KMS-11 (cell line): ENCODE data around the gene MRPL38.

Experiments
- H2AFZ ChIP-seq: fragments of 200-600 bp; sonication (generic); 2 replicates; pipeline ENCODE4 v1.6.1; 2016; ENCODE audit warnings: antibody characterized with exemption, mixed run types, low read depth
- H3K27ac ChIP-seq: fragments of 200-600 bp; sonication (generic); 2 replicates; pipeline ENCODE4 v1.6.1; 2016; ENCODE audit warnings: mild to moderate bottlenecking, mixed run types
- H3K27me3 ChIP-seq: fragments of 200-600 bp; sonication (generic); 2 replicates; pipeline ENCODE4 v1.6.1; 2017; ENCODE audit warnings: mild to moderate bottlenecking, low read depth, mixed run types, moderate library complexity; ENCODE audit not compliant: insufficient read depth
- H3K36me3 ChIP-seq: fragments of 200-600 bp; sonication (generic); 2 replicates; pipeline ENCODE4 v1.6.1; 2017; ENCODE audit warnings: mild to moderate bottlenecking, mixed run types; ENCODE audit not compliant: insufficient read depth
- H3K4me1 ChIP-seq: fragments of 200-600 bp; sonication (generic); 2 replicates; pipeline ENCODE4 v1.6.1; 2016; ENCODE audit warnings: mild to moderate bottlenecking, low read depth, mixed run types; ENCODE audit not compliant: poor library complexity, severe bottlenecking
- H3K4me2 ChIP-seq: fragments of 200-600 bp; sonication (generic); 2 replicates; pipeline ENCODE4 v1.7.0; 2016; ENCODE audit warnings: mild to moderate bottlenecking, mixed run types
- H3K4me3 ChIP-seq: fragments of 200-600 bp; sonication (generic); IDR thresholded peaks from 2 replicates; pipeline ENCODE4 v1.6.1; 2017; ENCODE audit warnings: low read depth, low read length, mixed read lengths; ENCODE audit not compliant: insufficient read depth
- H3K79me2 ChIP-seq: fragments of 200-600 bp; sonication (generic); 2 replicates; pipeline ENCODE4 v1.6.1; 2016; ENCODE audit warnings: low read depth, mixed run types; ENCODE audit not compliant: insufficient read depth
- H3K9ac ChIP-seq: fragments of 200-600 bp; sonication (generic); 2 replicates; pipeline ENCODE4 v1.6.1; 2016; ENCODE audit warnings: mild to moderate bottlenecking, mixed run types
- H4K20me1 ChIP-seq: fragments of 200-600 bp; sonication (generic); 2 replicates; pipeline ENCODE4 v1.6.1; 2016; ENCODE audit warnings: mild to moderate bottlenecking, mixed run types; ENCODE audit not compliant: insufficient read depth
- TF ChIP-seq, protein P1 (sequence below): fragments of 200-600 bp; sonication (generic); conservative IDR thresholded peaks from 2 replicates; pipeline ENCODE4 v1.6.1; 2017; ENCODE audit warnings: low read depth, mild to moderate bottlenecking, antibody characterized with exemption, low read length, moderate library complexity, mixed read lengths

Gene MRPL38

DNA sequence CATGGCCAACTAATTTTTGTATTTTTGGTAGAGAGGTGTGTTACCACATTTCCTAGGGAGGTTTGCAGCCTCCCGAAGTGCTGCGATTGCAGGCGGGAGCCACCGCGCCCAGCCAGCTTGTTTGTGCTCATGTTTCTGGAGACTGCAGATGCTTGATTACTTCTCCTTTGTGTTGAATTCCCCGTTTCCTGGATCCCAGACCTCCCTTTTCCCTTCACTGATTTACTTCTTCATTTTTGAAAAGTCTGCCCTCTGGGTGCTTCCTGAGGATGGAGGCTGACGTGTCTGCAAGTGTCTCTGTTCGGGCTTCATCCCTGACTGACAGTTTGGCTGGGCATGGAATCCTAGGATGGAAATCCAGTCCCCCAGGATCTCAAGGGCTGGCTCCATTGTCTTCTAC lies 19.3 kb downstream of the MRPL38 start:
- H3K4me3 ChIP-seq = no peak overlapping the region

DNA sequence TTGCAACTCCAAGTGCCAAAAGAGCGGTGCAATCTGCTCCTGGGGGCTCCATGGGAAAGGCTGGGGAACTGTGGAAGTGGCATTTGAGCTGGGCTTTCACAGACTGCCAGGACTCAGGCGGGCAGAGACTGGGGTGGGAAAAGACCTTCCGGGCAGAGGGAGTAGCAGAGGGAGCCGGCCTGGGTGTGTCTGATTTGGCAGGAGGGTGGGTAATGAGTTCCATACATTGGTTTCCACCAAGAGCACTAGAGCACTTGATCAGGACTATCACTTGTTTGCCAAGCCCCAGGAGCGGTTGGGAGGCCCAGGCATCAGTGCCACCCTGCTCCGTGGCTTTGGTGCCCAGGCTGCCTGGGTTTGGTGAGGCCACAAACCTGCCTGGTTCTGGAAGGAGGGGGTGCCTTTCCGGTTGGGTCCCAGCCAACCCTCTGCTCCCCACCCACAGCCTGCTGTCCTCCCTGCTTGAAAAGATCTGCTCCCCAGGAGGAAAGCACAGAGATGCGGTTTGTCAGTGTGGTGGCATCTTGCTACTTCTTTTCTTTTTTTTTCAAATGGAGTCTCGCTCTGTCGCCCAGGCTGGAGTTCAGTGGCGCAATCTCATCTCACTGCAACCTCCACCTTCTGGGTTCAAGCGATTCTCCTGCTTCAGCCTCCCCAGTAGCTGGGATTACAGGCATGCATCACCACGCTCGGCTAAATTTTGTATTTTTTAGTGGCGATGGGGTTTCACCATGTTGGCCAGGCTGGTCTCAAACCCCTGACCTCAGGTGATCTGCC lies 22.8 kb downstream of the MRPL38 start:
- Histone ChIP-seq H3K36me3 (no peaks in the 10 kb centered on the region), H4K20me1 (no peaks in the 10 kb centered on the region), H3K9ac (no peak overlapping the region), H3K27ac (no peak overlapping the region), H3K4me3 (no peak overlapping the region), H3K4me1 (peaks cover 8% of the 10 kb centered on the region), H2AFZ (no peak overlapping the region), H3K27me3 (no peaks in the 10 kb centered on the region), H3K4me2 (no peak overlapping the region), H3K79me2 (peaks cover 11% of the 10 kb centered on the region)
- TF ChIP-seq, protein P1, sequence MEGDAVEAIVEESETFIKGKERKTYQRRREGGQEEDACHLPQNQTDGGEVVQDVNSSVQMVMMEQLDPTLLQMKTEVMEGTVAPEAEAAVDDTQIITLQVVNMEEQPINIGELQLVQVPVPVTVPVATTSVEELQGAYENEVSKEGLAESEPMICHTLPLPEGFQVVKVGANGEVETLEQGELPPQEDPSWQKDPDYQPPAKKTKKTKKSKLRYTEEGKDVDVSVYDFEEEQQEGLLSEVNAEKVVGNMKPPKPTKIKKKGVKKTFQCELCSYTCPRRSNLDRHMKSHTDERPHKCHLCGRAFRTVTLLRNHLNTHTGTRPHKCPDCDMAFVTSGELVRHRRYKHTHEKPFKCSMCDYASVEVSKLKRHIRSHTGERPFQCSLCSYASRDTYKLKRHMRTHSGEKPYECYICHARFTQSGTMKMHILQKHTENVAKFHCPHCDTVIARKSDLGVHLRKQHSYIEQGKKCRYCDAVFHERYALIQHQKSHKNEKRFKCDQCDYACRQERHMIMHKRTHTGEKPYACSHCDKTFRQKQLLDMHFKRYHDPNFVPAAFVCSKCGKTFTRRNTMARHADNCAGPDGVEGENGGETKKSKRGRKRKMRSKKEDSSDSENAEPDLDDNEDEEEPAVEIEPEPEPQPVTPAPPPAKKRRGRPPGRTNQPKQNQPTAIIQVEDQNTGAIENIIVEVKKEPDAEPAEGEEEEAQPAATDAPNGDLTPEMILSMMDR = no peak

More for the DNA sequence above, 19.3 kb downstream of the MRPL38 start:
- H3K36me3 ChIP-seq = no peaks in the 10 kb centered on the region
- TF ChIP-seq, protein P1 = no peak
- H3K27ac ChIP-seq = no peak overlapping the region
- no peaks in the 10 kb centered on the region for H3K4me1 ChIP-seq
- no peak overlapping the region for H3K9ac ChIP-seq
- no peaks in the 10 kb centered on the region for H4K20me1 ChIP-seq
- no peak overlapping the region for H2AFZ ChIP-seq
- no peak overlapping the region for H3K4me2 ChIP-seq
- H3K27me3 ChIP-seq = no peaks in the 10 kb centered on the region
- no peaks in the 10 kb centered on the region for H3K79me2 ChIP-seq

DNA sequence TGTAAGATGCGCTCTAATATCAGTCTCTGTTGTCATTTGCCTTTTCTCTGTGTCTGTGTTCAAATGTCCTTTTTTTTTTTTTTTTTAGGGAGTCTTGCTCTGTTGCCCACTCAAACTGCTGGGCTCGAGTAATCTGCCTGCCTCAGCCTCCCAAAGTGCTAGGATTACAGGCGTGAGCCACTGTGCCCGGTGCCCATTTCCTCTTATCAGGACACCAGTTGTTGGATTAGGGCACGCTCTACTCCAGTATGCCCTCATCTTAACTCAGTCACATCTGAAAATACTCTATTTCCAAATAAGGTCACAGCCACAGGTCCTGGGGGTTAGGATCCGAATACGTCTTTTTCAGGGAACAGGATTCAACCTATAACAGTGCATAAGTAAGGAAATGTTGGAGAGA lies 24.4 kb downstream of the MRPL38 start:
- Histone ChIP-seq H3K4me2 (no peak overlapping the region), H3K36me3 (no peaks in the 10 kb centered on the region)

DNA sequence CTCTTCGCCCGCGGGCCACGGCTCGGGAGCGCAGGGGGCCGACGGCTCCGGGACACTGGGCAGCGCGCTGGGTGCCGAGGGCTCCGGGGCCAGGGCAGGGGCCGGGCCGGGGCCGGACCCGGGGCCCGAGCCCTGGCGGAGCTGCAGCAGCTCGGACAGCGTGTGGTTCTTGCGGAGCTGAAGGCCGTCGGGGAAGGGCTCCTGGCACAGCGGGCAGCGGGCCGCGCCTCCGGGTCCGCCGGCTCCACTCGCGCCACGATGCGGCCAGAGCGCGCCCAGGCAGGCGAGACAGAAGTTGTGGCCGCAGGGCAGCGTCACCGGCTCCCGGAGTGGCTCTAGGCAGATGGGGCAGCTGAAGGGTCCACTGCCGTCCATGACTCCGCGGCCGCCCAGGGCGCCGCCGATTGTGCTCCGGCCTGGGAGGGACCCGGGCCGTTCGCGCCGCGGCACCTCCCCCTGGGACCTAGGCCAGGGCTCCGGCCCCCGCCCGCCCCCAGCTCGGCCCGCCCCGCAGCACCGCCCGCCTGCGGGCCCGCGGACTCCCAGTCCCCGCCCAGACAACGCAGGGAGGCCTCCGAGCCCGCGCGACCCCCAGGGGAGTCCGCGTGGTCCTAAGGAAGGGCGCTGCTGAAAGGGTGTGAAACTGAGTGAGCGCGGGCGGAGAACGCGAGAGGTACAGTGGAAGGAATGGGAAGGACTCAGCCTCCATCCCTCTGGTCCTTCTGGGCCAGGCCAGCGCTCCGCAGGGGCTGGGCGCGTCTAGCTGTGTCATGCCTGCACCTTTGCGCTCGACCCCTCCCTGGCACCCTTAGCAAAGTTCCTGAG lies 26.3 kb downstream of the MRPL38 start, which contains the start of gene TRIM47:
TSS of gene TRIM47 (minus strand) at position 408 of the 825 bp plus-strand sequence. CDS start at position 375, 33 bp downstream.
- Histone ChIP-seq H3K4me2 (peak within 1 kb of the TSS; percentile 95), H3K4me1 (peaks cover 24% of the 10 kb centered on the region), H3K27ac (peak within 1 kb of the TSS; percentile 98), H3K4me3 (no peak within 1 kb of the TSS), H3K79me2 (peaks cover 25% of the 10 kb centered on the region), H3K36me3 (no peaks in the 10 kb centered on the region), H3K27me3 (no peaks in the 10 kb centered on the region), H4K20me1 (no peaks in the 10 kb centered on the region), H2AFZ (peak within 1 kb of the TSS; percentile 54), H3K9ac (peak within 1 kb of the TSS; percentile 98)
- TF ChIP-seq, protein P1 = no peak

More for the DNA sequence above, 24.4 kb downstream of the MRPL38 start:
- Histone ChIP-seq H3K4me3 (no peak overlapping the region), H3K27me3 (no peaks in the 10 kb centered on the region), H3K79me2 (peaks cover 23% of the 10 kb centered on the region), H3K4me1 (peaks cover 16% of the 10 kb centered on the region), H3K27ac (no peak overlapping the region), H3K9ac (no peak overlapping the region), H4K20me1 (no peaks in the 10 kb centered on the region), H2AFZ (no peak overlapping the region)
- TF ChIP-seq, protein P1 = no peak
